ENCODE measurements around the gene IFRD2. TPM values are rescaled to one million over a fixed set of nuclear protein-coding genes. Genes with fewer than 3 reads are reported as not detected.
A peak's percentile ranks its signal among the peaks of the same experiment; 100 is the strongest.

The IFRD2 gene
- total and polyA plus RNA-seq, 2 of the 13 experiments (the other 11 are each of a cell fraction or from before 2014, with no cell fraction given): 32.8 to 96.1 TPM

- 0 out of 2 replicates have a peak, but pooled peaks have one; percentile 31 for TF ChIP-seq ZNF34 (CRISPR knock-in tag; IDR thresholded peaks at IDR 0.05; ENCODE audit: borderline replicate concordance)
- no peak for TF ChIP-seq ZNF280D (CRISPR knock-in tag; IDR thresholded peaks at IDR 0.05)
- no peak for TF ChIP-seq CENPX (CRISPR knock-in tag; IDR thresholded peaks at IDR 0.05)
- TF ChIP-seq ZNF563 (CRISPR knock-in tag; IDR thresholded peaks at IDR 0.05): 0 out of 2 replicates have a peak, but pooled peaks have one; percentile 10
- TF ChIP-seq ZNF337 (CRISPR knock-in tag; IDR thresholded peaks at IDR 0.05; ENCODE audit: borderline replicate concordance, low read depth): peak; percentile 60; the same call in 1 of the 2 replicates
- 0 out of 2 replicates have a peak, but pooled peaks have one; percentile 60 for TF ChIP-seq ZNF17 (CRISPR knock-in tag; IDR thresholded peaks at IDR 0.05)
- no peak for TF ChIP-seq IKZF5 (CRISPR knock-in tag; IDR thresholded peaks at IDR 0.05)
- no peak for TF ChIP-seq ZNF256 (CRISPR knock-in tag; conservative IDR thresholded peaks at IDR 0.05)
- TF ChIP-seq ZC3H13 (CRISPR knock-in tag; IDR thresholded peaks at IDR 0.05): no peak
- TF ChIP-seq DMTF1 (CRISPR knock-in tag; IDR thresholded peaks at IDR 0.05): 0 out of 2 replicates have a peak, but pooled peaks have one; percentile 53
- TF ChIP-seq HINFP (CRISPR knock-in tag; IDR thresholded peaks at IDR 0.05; ENCODE audit: low read depth): peak; percentile 58; the same call in 1 of the 2 replicates
- no peak for TF ChIP-seq ATRX (CRISPR knock-in tag; IDR thresholded peaks at IDR 0.05; ENCODE audit: borderline replicate concordance)
- TF ChIP-seq ZMYM3 (CRISPR knock-in tag; IDR thresholded peaks at IDR 0.05): no peak
- TF ChIP-seq CHCHD3 (CRISPR knock-in tag; IDR thresholded peaks at IDR 0.05): no peak
- no peak for TF ChIP-seq PBX3 (CRISPR knock-in tag; IDR thresholded peaks at IDR 0.05; ENCODE audit: borderline replicate concordance)
- 0 out of 2 replicates have a peak, but pooled peaks have one; percentile 27 for TF ChIP-seq FOXP4 (CRISPR knock-in tag; IDR thresholded peaks at IDR 0.05)
- no peak for TF ChIP-seq MZF1 (CRISPR knock-in tag; IDR thresholded peaks at IDR 0.05; ENCODE audit: borderline replicate concordance)
- no peak for TF ChIP-seq ZNF546 (CRISPR knock-in tag; conservative IDR thresholded peaks at IDR 0.05)
Measured at GRCh38 chr3:50269977-50270413, 22.2 kb downstream of the IFRD2 start (continued).

Data from HepG2 (cell line).